22Rv1 (cell line): Measurements from ENCODE around the gene TIMM22.
"Not testable (repeated sequence)": the region's sequence is repeated elsewhere in the genome, so short reads cannot be mapped to it uniquely, and the experiment has no call there.

Experiments
- H3K27ac ChIP-seq: fragments of 450-650 bp; 2 replicates; pipeline ENCODE4 v1.5.1; 2017
- CTCF ChIP-seq: fragments of 450-650 bp; IDR thresholded peaks from 2 replicates; pipeline ENCODE4 v1.5.1; 2017; ENCODE audit warnings: mild to moderate bottlenecking
- ZFX ChIP-seq: fragments of 450-650 bp; IDR thresholded peaks from 2 replicates; pipeline ENCODE4 v1.6.1; 2017; ENCODE audit warnings: antibody characterized with exemption, borderline replicate concordance

Gene TIMM22

GRCh38 chr17:996554-997344 lies at the start of gene TIMM22:
TSS of gene TIMM22 (plus strand) at chr17:997129. CDS start at chr17:997143, 14 bp downstream.
- TF ChIP-seq CTCF = peak; percentile 98
- TF ChIP-seq ZFX = no peak
- H3K27ac ChIP-seq = peak within 1 kb of the TSS; percentile 77

DNA sequence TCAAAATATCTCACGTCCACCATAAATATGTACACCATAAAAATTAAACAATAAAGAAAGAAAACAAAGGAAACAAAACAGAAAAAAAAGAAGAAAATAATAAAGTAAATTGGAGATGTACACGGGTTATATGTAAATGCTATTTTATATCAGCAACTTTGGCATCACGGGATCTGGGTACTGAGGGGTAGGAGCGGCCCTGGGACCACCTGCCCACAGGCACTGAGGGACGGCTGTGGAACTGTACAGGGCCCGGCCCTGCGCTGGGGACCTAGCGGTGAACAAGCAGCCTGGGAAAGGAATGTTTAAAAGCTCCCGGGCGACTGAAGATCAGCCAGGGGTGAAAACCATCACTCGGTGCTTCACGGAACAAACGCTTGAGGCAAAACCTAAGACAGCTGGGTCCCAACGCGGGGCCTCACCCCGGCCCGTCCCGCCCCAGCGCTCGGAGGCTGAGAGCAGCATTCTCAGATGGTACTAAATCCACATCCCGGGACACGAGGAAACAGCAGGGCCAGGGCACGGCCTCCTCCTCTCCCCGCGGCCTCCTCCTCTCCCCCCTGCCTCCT lies 48.6 kb upstream of the TIMM22 start:
- H3K27ac ChIP-seq = no peak overlapping the region
- TF ChIP-seq CTCF (no peak), ZFX (no peak)

DNA sequence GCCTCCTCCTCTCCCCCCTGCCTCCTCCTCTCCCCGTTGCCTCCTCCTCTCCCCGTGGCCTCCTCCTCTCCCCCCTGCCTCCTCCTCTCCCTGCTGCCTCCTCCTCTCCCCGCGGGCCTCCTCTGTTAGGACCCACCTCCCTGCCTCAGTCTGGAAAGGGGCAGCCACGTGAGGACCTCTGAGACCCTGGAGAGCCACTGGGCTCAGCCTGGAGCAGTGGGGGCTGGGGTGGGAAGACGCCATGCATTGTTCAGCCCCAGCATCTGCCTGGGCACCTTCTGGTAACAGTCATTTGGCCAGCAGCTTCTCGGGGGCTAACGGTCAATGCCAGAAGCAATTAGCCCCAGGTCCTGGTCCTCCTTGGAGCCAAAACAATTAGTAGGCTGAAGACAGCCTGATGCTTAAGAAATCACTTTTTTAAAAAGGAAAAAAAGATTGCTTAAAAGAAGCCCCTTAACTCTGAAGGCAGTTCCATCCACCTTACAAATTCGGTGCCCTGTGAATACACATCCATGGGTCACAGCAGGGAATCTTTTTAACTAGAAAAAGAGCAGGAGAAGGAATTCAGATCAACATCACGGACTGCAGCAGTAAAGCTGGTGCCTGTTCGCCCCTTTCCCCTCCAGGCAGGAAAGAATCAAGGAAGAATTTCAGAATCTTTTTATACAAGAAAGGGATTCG lies 47.2 kb upstream of the TIMM22 start:
- no peak for TF ChIP-seq CTCF
- no peak for TF ChIP-seq ZFX
- H3K27ac ChIP-seq = no peak overlapping the region

- TF ChIP-seq ZFX = no peak
- no peak for TF ChIP-seq CTCF
- no peak overlapping the region for H3K27ac ChIP-seq
These were observed 45.4 kb upstream of the TIMM22 start for GRCh38 chr17:951325-952132.

DNA sequence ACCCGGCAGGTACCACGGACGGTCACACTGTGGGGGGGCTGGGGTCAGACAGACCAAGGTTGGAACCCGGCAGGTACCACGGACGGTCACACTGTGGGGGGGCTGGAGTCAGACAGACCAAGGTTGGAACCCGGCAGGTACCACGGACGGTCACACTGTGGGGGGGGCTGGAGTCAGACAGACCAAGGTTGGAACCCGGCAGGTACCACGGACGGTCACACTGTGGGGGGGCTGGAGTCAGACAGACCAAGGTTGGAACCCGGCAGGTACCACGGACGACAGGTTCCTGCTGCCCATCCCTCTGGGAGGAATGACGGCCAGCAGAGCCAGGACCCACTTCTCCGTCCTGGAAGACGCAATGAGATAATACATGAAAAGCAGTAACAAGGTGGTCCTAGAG lies 44.3 kb upstream of the TIMM22 start:
- not testable (repeated sequence) for H3K27ac ChIP-seq

DNA sequence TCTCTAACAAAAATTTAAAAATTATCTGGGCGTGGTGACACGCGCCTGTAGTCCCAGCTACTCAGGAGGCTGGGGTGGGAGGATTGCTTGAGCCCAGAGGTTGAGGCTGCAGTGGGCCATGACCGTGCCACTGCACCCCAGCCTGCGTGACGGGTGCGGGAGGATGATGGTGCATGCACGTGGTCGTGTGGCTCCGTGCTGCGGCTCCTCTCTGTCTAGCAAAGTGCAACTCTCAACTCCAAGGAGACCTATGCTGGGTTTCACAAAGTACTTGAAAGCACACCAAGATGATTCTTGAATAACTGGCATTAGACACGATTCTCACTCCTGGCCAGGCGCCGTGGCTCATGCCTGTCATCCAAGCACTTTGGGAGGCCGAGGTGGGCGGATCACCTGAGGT lies 43.2 kb upstream of the TIMM22 start:
- no peak for TF ChIP-seq ZFX
- TF ChIP-seq CTCF = no peak
- no peak overlapping the region for H3K27ac ChIP-seq

DNA sequence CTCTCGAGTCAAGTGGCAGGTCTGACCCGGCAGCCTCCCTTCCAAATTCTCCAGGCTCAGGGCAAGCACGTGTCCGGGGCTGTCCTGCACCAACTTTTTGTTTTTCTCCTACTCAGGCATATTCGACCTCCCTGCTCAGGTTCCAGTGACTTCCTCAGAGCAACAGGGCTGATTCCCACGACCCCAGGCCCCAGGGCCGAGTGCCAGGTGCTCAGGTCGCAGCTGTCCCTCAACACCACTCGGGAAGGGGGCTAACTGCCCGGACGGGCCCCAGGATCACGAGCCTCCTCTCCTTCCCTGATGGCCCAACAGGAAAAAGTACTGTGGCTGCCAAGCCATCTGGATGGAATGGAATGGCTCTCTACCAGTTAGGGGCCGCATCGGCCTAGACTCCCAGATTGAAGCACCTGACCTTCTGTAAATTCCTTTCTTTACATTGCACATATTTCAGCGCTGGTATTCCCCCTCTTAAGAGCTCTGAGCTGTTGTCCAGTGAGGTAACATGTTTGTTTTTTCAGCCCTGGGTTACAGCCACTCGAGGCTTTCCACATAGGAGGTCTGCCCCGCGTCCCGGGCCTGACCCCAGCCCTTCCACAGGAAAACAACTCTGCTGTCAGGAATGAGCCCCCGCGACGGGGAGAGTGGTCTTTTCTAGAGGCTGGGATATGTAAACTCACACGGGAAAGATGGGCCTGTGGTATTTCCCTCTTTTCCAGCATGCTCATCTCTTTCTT lies 42.3 kb upstream of the TIMM22 start:
- H3K27ac ChIP-seq = no peak overlapping the region
- TF ChIP-seq CTCF (no peak), ZFX (no peak)
